Stomach (tissue), 19 donors: Measurements from ENCODE around the gene CIRBP. TPM values are rescaled to one million over a fixed set of nuclear protein-coding genes. Genes with fewer than 3 reads are reported as not detected.

Source experiments
- DNase-seq, 2 donors: peaks; one replicate each; pipeline versions ENCODE4 v3.0.0 to v3.0.0-alpha.2; 2013 to 2019
- H3K27ac ChIP-seq, 5 donors: fragments of 200-600 bp in 4 of 5; sonication (generic) in 4 of 5; one replicate each; pipeline ENCODE4 v1.5.1; 2013 to 2019; ENCODE audit warnings: mild to moderate bottlenecking in 1 of 5, moderate library complexity in 1 of 5
- H3K27me3 ChIP-seq, 3 donors: fragments of 200-600 bp; sonication (generic); one replicate each; pipeline ENCODE4 v1.5.1; 2017 to 2019; ENCODE audit warnings: mixed run types in 1 of 3
- H3K36me3 ChIP-seq, 4 donors: fragments of 200-600 bp; sonication (generic); 1 replicate in 3 of 4; 2 replicates in 1 of 4; pipeline ENCODE4 v1.5.1; 2016 to 2019
- H3K4me1 ChIP-seq, 4 donors: fragments of 200-600 bp; sonication (generic); one replicate each; pipeline ENCODE4 v1.5.1; 2016 to 2019
- H3K4me3 ChIP-seq, 4 donors: fragments of 200-600 bp; sonication (generic) in 3 of 4; one replicate each; pipeline ENCODE4 v1.5.1; 2016 to 2019; ENCODE audit warnings: mild to moderate bottlenecking in 1 of 4
- H3K9me3 ChIP-seq, 4 donors: fragments of 200-600 bp; sonication (generic); one replicate each; pipeline ENCODE4 v1.5.1; 2016 to 2019
- CTCF ChIP-seq, 7 experiments: fragments of 450-650 bp in 4 of 7; fragments of 200-600 bp in 3 of 7; sonication (generic) in 3 of 7; IDR thresholded peaks; one replicate each; pipeline ENCODE4 v1.5.1; 2016 to 2019; ENCODE audit warnings: antibody characterized with exemption in 7 of 7, control low read depth in 2 of 7, mild to moderate bottlenecking in 1 of 7
- EP300 ChIP-seq: sonication (generic); formaldehyde crosslinking; IDR thresholded peaks from one replicate; pipeline ENCODE4 v1.6.1; 2017; ENCODE audit warnings: antibody characterized with exemption
- POLR2A ChIP-seq, 4 donors: fragments of 450-650 bp; IDR thresholded peaks; one replicate each; pipeline ENCODE4 v1.6.1; 2016; ENCODE audit warnings: antibody characterized with exemption in 4 of 4, control low read depth in 2 of 4, mild to moderate bottlenecking in 1 of 4, moderate library complexity in 1 of 4
- POLR2AphosphoS5 ChIP-seq, 3 donors: sonication (generic); formaldehyde crosslinking; IDR thresholded peaks; one replicate each; pipeline ENCODE4 v1.6.1; 2016; ENCODE audit warnings: antibody characterized with exemption in 3 of 3
- WGBS, 5 donors: extraction: QIAGEN DNeasy Blood & Tissue Kit in 3 of 5; methylation state at CpG; one replicate each; pipeline versions ENCODE4 v1.1.5 to v1.1.7; 2013 to 2018; 5-methylcytosine and 5-hydroxymethylcytosine counted together
- intact Hi-C: fragments of 100-400 bp; cut with DNase I; formaldehyde crosslinking; loops from one replicate; pipeline ENCODE4 v1.15.1; 2023; ENCODE audit warnings: low total_unique reads
- long read RNA-seq, 10 donors: transcript quantifications; one replicate each; lab custom pipeline, GENCODE V29; 2026
- polyA plus RNA-seq, 3 donors: library from polyadenylated mRNA; stranded (reverse); fragments of 200-250 nt; gene quantifications; one replicate each; pipeline ENCODE4 v1.2.3, GENCODE V29; 2013
- total RNA-seq, 5 donors: library from RNA; depleted of rRNA; stranded (reverse); fragments of >200 nt; gene quantifications; one replicate each; pipeline versions ENCODE4 v1.1.0 to v1.2.3, GENCODE V29; 2014 to 2016
- donor health status: healthy with polysubstance abuse.
- donor health status: Bipolar disorder and iron deficiency.
- donor health status: healthy.

Gene CIRBP
- 100 to 1,000 TPM; 250 to 520 (median 327) TPM for total RNA-seq
- polyA plus RNA-seq: 100 to 1,000 TPM; 307 to 686 (median 385) TPM
- long read RNA-seq, donor 1, transcript CIRBP-245 (2 exons, 1,044 nt): minor isoform, 11 of 73 reads
- long read RNA-seq, donor 1, transcript CIRBP-246 (6 exons, 1,043 nt): minor isoform, 5 of 73 reads
- long read RNA-seq, donor 1, transcript CIRBP-210 (8 exons, 938 nt): minor isoform, 8 of 73 reads
- long read RNA-seq, donor 1, transcript CIRBP-201 (7 exons, 1,328 nt): major isoform, 25 of 73 reads
- long read RNA-seq, donor 1, partial matches to known transcripts: 15 of 73 reads
- long read RNA-seq, donor 1, other reads (novel, unspliced or antisense): 0 of 73 reads
- long read RNA-seq, donor 2, transcript CIRBP-201 (7 exons, 1,328 nt): major isoform, 58 of 143 reads
- long read RNA-seq, donor 2, transcript CIRBP-246 (6 exons, 1,043 nt): minor isoform, 16 of 143 reads
- long read RNA-seq, donor 2, transcript CIRBP-245 (2 exons, 1,044 nt): minor isoform, 20 of 143 reads
- long read RNA-seq, donor 2, transcript CIRBP-210 (8 exons, 938 nt): minor isoform, 19 of 143 reads
- long read RNA-seq, donor 2, partial matches to known transcripts: 5 of 143 reads
- long read RNA-seq, donor 2, other reads (novel, unspliced or antisense): 13 of 143 reads
- long read RNA-seq, donor 3, transcript CIRBP-245 (2 exons, 1,044 nt): minor isoform, 15 of 81 reads
- long read RNA-seq, donor 3, transcript CIRBP-246 (6 exons, 1,043 nt): minor isoform, 6 of 81 reads
- long read RNA-seq, donor 3, transcript CIRBP-201 (7 exons, 1,328 nt): major isoform, 33 of 81 reads
- long read RNA-seq, donor 3, transcript CIRBP-210 (8 exons, 938 nt): minor isoform, 9 of 81 reads
- long read RNA-seq, donor 3, partial matches to known transcripts: 10 of 81 reads
- long read RNA-seq, donor 3, other reads (novel, unspliced or antisense): 0 of 81 reads
- long read RNA-seq, donor 4, transcript CIRBP-201 (7 exons, 1,328 nt): major isoform, 11 of 20 reads
- long read RNA-seq, donor 4, partial matches to known transcripts: 0 of 20 reads
- long read RNA-seq, donor 4, other reads (novel, unspliced or antisense): 0 of 20 reads
- long read RNA-seq, donor 5, transcript CIRBP-245 (2 exons, 1,044 nt): minor isoform, 16 of 113 reads
- long read RNA-seq, donor 5, transcript CIRBP-246 (6 exons, 1,043 nt): minor isoform, 13 of 113 reads
- long read RNA-seq, donor 5, transcript CIRBP-210 (8 exons, 938 nt): minor isoform, 10 of 113 reads
- long read RNA-seq, donor 5, transcript CIRBP-201 (7 exons, 1,328 nt): major isoform, 47 of 113 reads
- long read RNA-seq, donor 5, partial matches to known transcripts: 5 of 113 reads
- long read RNA-seq, donor 5, other reads (novel, unspliced or antisense): 5 of 113 reads
- long read RNA-seq, donor 6, transcript CIRBP-210 (8 exons, 938 nt): minor isoform, 26 of 383 reads
- long read RNA-seq, donor 6, transcript CIRBP-245 (2 exons, 1,044 nt): minor isoform, 69 of 383 reads
- long read RNA-seq, donor 6, transcript CIRBP-246 (6 exons, 1,043 nt): minor isoform, 44 of 383 reads
- long read RNA-seq, donor 6, transcript CIRBP-201 (7 exons, 1,328 nt): major isoform, 130 of 383 reads
- long read RNA-seq, donor 6, partial matches to known transcripts: 55 of 383 reads
- long read RNA-seq, donor 6, other reads (novel, unspliced or antisense): 29 of 383 reads
- long read RNA-seq, donor 7, transcript CIRBP-201 (7 exons, 1,328 nt): major isoform, 58 of 117 reads
- long read RNA-seq, donor 7, transcript CIRBP-245 (2 exons, 1,044 nt): minor isoform, 12 of 117 reads
- long read RNA-seq, donor 7, transcript CIRBP-210 (8 exons, 938 nt): minor isoform, 11 of 117 reads
- long read RNA-seq, donor 7, transcript CIRBP-234 (4 exons, 587 nt): minor isoform, 12 of 117 reads
- long read RNA-seq, donor 7, partial matches to known transcripts: 5 of 117 reads
- long read RNA-seq, donor 7, other reads (novel, unspliced or antisense): 0 of 117 reads
- long read RNA-seq, donor 8, transcript CIRBP-246 (6 exons, 1,043 nt): minor isoform, 14 of 154 reads
- long read RNA-seq, donor 8, transcript CIRBP-201 (7 exons, 1,328 nt): major isoform, 50 of 154 reads
- long read RNA-seq, donor 8, transcript CIRBP-245 (2 exons, 1,044 nt): minor isoform, 24 of 154 reads
- long read RNA-seq, donor 8, transcript CIRBP-210 (8 exons, 938 nt): minor isoform, 13 of 154 reads
- long read RNA-seq, donor 8, partial matches to known transcripts: 19 of 154 reads
- long read RNA-seq, donor 8, other reads (novel, unspliced or antisense): 9 of 154 reads
- long read RNA-seq, donor 9, transcript CIRBP-201 (7 exons, 1,328 nt): major isoform, 41 of 167 reads
- long read RNA-seq, donor 9, partial matches to known transcripts: 111 of 167 reads
- long read RNA-seq, donor 9, other reads (novel, unspliced or antisense): 0 of 167 reads
- long read RNA-seq, donor 10, transcript CIRBP-210 (8 exons, 938 nt): minor isoform, 8 of 96 reads
- long read RNA-seq, donor 10, transcript CIRBP-201 (7 exons, 1,328 nt): major isoform, 29 of 96 reads
- long read RNA-seq, donor 10, partial matches to known transcripts: 43 of 96 reads
- long read RNA-seq, donor 10, other reads (novel, unspliced or antisense): 0 of 96 reads

GRCh38 chr19:1269065-1269477, at the start of gene CIRBP:
Gene CIRBP, plus strand, starts transcription at chr19:1269332. Its CDS starts 1,602 bp downstream, at chr19:1270934.
- H3K27me3 ChIP-seq: no peaks in the 10 kb centered on the region
- H3K9me3 ChIP-seq: no peaks in the 10 kb centered on the region
- 0 to 1% (median 0%) methylated on average over 6 to 50 of the region's 50 CpGs for WGBS, 5 donors
- peak within 1 kb of the TSS; percentile 92 to 100 (median 100) for H3K27ac ChIP-seq
- peak; percentile 100 for DNase-seq
- H3K4me1 ChIP-seq: peaks cover 80 to 89% (median 87%) of the 10 kb centered on the region in 4 donors
- H3K4me3 ChIP-seq: peak within 1 kb of the TSS; percentile 62 to 88 (median 82)
- TF ChIP-seq EP300 (no peak), POLR2AphosphoS5 (IDR thresholded peaks at IDR 0.05) (peak; percentile 67 to 99 (median 99)), POLR2A (IDR thresholded peaks at IDR 0.05) (peak in 2 of 4 donors; percentile 77 to 91), CTCF (IDR thresholded peaks at IDR 0.05) (peak in 1 of 7 experiments; percentile 22)
- intact Hi-C loops: no loop called here
- H3K36me3 ChIP-seq: peaks cover 34 to 37% (median 34%) of the 10 kb centered on the region in 4 donors

- 85 to 88% (median 86%) methylated on average over 6 to 19 of the region's 19 CpGs for WGBS, 5 donors
- DNase-seq: no peak
- Histone ChIP-seq H3K36me3 (peaks cover 31 to 60% (median 59%) of the 10 kb centered on the region in 4 donors), H3K4me1 (peaks cover 42 to 75% (median 69%) of the 10 kb centered on the region in 4 donors), H3K27ac (peak overlapping the region in 1 of 5 donors; percentile 88), H3K9me3 (no peaks in the 10 kb centered on the region), H3K27me3 (no peaks in the 10 kb centered on the region), H3K4me3 (no peak overlapping the region)
- intact Hi-C loops: no loop called here
- no peak for TF ChIP-seq EP300
- TF ChIP-seq CTCF (IDR thresholded peaks at IDR 0.05): no peak
- no peak for TF ChIP-seq POLR2AphosphoS5 (IDR thresholded peaks at IDR 0.05)
- no peak for TF ChIP-seq POLR2A (IDR thresholded peaks at IDR 0.05)
These were observed 49.2 kb upstream of the CIRBP start for GRCh38 chr19:1219786-1220476.
